CD4-positive, alpha-beta T cell treated with Interleukin-6 for 4 hours (primary cell): Measurements from ENCODE around the gene PHTF1.
"Not testable (repeated sequence)": the region's sequence is repeated elsewhere in the genome, so short reads cannot be mapped to it uniquely, and the experiment has no call there.

ENCODE experiments used
- DNase-seq: peaks from one replicate; pipeline ENCODE4 v3.0.0-alpha.2; 2020; ENCODE audit warnings: mixed read lengths

PHTF1 gene

GRCh38 chr1:113770031-113770430 lies 10.7 kb upstream of the PHTF1 start:
- DNase-seq = no peak

- DNase-seq = no peak
Measured at GRCh38 chr1:113769601-113769970, 10.3 kb upstream of the PHTF1 start.

GRCh38 chr1:113768916-113769600 lies 9.8 kb upstream of the PHTF1 start:
- no peak for DNase-seq

- DNase-seq = no peak
Measured at GRCh38 chr1:113765306-113766230, 6.3 kb upstream of the PHTF1 start.

- no peak for DNase-seq
Measured at GRCh38 chr1:113763661-113764060, 4.4 kb upstream of the PHTF1 start.

GRCh38 chr1:113761937-113762336 lies 2.7 kb upstream of the PHTF1 start:
- DNase-seq = no peak

- no peak for DNase-seq
Measured at GRCh38 chr1:113760102-113761080, 1.1 kb upstream of the PHTF1 start.

- peak; percentile 61 for DNase-seq
Measured at GRCh38 chr1:113758631-113759332, 504 bp downstream of the PHTF1 start.

- no peak for DNase-seq
Measured at GRCh38 chr1:113756461-113756860, 2.8 kb downstream of the PHTF1 start.

- DNase-seq = not testable (repeated sequence)
Measured at GRCh38 chr1:113753333-113753732, 6.0 kb downstream of the PHTF1 start.

- no peak for DNase-seq
Measured at GRCh38 chr1:113751516-113751915, 7.8 kb downstream of the PHTF1 start.

GRCh38 chr1:113751114-113751513 lies 8.2 kb downstream of the PHTF1 start:
- DNase-seq = no peak

GRCh38 chr1:113749402-113749801 lies 9.9 kb downstream of the PHTF1 start:
- DNase-seq = no peak

GRCh38 chr1:113747376-113747775 lies 11.9 kb downstream of the PHTF1 start:
- no peak for DNase-seq

GRCh38 chr1:113745425-113745824 lies 13.9 kb downstream of the PHTF1 start:
- DNase-seq = no peak

GRCh38 chr1:113744114-113744513 lies 15.2 kb downstream of the PHTF1 start:
- no peak for DNase-seq

GRCh38 chr1:113742515-113742914 lies 16.8 kb downstream of the PHTF1 start:
- no peak for DNase-seq

GRCh38 chr1:113734357-113735055 lies 24.8 kb downstream of the PHTF1 start:
- no peak for DNase-seq

GRCh38 chr1:113732802-113733201 lies 26.5 kb downstream of the PHTF1 start:
- no peak for DNase-seq

GRCh38 chr1:113721010-113721409 lies 38.3 kb downstream of the PHTF1 start:
- no peak for DNase-seq

- not testable (repeated sequence) for DNase-seq
Measured at GRCh38 chr1:113718621-113719020, 40.7 kb downstream of the PHTF1 start.

- DNase-seq = not testable (repeated sequence)
Measured at GRCh38 chr1:113717506-113717905, 41.8 kb downstream of the PHTF1 start.
